Adrenal gland (tissue), 5 donors: ENCODE measurements around the gene DCTD.

ENCODE experiments used
- CTCF ChIP-seq, 6 experiments: fragments of 450-650 bp in 4 of 6; fragments of 200-600 bp in 2 of 6; sonication (generic) in 1 of 6; IDR thresholded peaks; 1 replicate in 5 of 6; 2 replicates in 1 of 6; pipeline versions ENCODE4 v1.5.1 to v1.8.0; 2016 to 2021; ENCODE audit warnings: antibody characterized with exemption in 6 of 6, mild to moderate bottlenecking in 2 of 6, moderate library complexity in 1 of 6
- POLR2A ChIP-seq, 2 donors: fragments of 450-650 bp; IDR thresholded peaks; one replicate each; pipeline ENCODE4 v1.6.1; 2017; ENCODE audit warnings: antibody characterized with exemption in 2 of 2, mild to moderate bottlenecking in 2 of 2, moderate library complexity in 1 of 2
- donor health status: DM: no; HTN: no; CAD: no.

GRCh38 chr4:182906786-182907185 is 10.4 kb downstream of the DCTD start:
- TF ChIP-seq CTCF (IDR thresholded peaks at IDR 0.05) (no peak), POLR2A (IDR thresholded peaks at IDR 0.05) (no peak)
